ENCODE data around the gene TSHZ2.

Gene TSHZ2

DNA sequence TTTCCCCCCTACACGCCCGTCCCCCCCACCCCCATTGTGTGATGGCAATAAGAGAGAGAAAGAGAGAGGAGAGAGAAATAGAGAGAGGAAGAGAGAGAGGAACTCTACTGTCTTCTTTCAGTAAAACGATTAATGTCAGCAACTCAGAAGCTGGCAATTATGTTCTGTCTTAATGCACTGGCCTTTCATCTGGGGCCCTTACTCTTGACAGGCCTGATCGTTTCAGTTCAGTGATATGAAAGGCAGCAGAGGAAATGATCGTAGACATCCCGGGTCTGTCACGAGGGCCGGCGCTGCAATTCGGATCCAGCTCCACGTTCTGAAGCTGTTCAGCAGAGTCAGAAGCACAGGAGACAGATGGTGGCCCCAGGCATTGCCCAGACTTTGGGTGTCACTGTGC, 312.5 kb downstream of the TSHZ2 start:
- DNase-seq (ENCODE audit: low spot score) = no peak

GRCh38 chr20:53287357-53288042, 315.3 kb downstream of the TSHZ2 start:
- DNase-seq (ENCODE audit: low spot score) = no peak

DNA sequence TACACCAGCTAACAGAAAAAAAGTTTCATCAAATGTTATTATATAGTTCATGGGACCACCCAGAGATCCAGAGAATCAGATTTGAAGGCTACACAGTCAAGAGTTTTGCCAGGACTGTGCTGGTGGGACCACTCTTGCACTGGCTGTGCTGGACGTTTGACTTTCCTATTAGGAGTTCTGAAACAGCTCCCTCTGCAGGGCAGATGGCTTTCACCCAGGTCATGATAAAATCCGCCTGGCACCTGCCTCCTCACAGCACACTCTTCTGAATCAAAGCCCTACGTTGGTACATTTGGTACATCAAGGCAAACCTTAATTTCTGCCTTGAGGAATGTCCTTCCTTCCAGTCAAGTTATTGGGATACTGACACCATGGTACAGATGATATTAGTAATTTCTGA, 319.4 kb downstream of the TSHZ2 start:
- no peak for DNase-seq (ENCODE audit: low spot score)

- DNase-seq (ENCODE audit: low spot score) = no peak
Measured at GRCh38 chr20:53292347-53292746, 320.2 kb downstream of the TSHZ2 start.

DNA sequence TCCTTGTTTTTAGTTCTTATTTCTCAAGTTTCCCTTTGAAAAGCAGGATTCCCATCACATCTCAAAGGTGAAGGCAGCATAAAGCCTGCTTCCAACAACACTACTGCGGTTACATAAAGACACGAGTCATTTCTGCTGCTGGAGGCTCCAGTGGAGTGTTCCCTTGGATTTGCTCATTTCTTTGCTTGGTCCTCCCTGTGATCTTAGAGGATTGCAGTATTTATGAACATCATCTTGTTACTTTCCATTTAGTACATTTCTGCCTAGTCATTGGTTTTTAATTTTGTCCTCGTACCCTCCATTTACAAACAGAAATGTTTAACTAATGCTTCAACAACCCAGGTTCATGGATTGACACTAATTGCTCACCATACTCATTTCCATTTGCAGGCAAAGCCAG, 322.6 kb downstream of the TSHZ2 start:
- no peak for DNase-seq (ENCODE audit: low spot score)

- no peak for DNase-seq (ENCODE audit: low spot score)
Measured at GRCh38 chr20:53296025-53296424, 323.9 kb downstream of the TSHZ2 start.

GRCh38 chr20:53296451-53297153, 324.4 kb downstream of the TSHZ2 start:
- no peak for DNase-seq (ENCODE audit: low spot score)

- DNase-seq (ENCODE audit: low spot score) = no peak
Measured at GRCh38 chr20:53297154-53297529, 325.0 kb downstream of the TSHZ2 start.

DNA sequence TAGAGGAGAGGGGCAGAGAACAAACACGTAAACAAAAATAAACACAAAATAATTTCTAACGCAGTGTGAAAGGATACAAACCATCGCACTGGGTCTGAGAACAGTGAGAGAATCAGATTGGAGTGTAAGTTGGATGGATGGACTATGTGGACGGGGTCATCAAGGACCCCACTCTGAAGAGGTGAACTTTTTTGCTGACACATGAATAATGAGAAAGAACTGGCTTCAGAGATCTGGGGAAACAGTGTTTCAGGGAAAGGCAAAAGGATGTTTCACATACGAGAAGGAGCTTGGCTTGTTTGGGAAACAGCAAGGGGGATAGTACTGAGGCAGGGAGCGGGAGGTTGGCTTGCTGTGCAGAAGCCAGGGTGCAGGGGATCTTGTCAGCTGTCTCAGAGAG, 326.1 kb downstream of the TSHZ2 start:
- no peak for DNase-seq (ENCODE audit: low spot score)

GRCh38 chr20:53298911-53299310, 326.8 kb downstream of the TSHZ2 start:
- DNase-seq (ENCODE audit: low spot score) = no peak

- no peak for DNase-seq (ENCODE audit: low spot score)
Measured at GRCh38 chr20:53299831-53300230, 327.7 kb downstream of the TSHZ2 start.

- no peak for DNase-seq (ENCODE audit: low spot score)
Measured at GRCh38 chr20:53301869-53302268, 329.7 kb downstream of the TSHZ2 start.

- no peak for DNase-seq (ENCODE audit: low spot score)
Measured at GRCh38 chr20:53302695-53303412, 330.7 kb downstream of the TSHZ2 start.

DNA sequence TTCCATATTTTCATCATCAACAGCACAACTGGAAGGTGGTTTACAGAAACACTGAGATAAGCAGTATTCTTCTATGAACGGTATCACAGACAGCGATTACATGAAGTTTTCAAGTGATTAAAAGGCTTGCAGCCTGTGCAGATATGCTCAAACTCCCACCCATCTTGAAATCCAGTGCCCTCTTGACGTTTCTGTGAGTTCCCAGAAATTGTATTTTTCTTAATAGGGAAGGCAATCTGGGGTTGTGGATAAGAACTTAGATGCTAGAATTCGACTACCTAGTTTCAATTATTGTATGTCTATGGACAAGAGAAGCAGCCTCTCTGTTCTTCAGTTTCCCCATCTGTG, 331.2 kb downstream of the TSHZ2 start:
- no peak for DNase-seq (ENCODE audit: low spot score)

GRCh38 chr20:53304146-53304545, 332.0 kb downstream of the TSHZ2 start:
- no peak for DNase-seq (ENCODE audit: low spot score)

- DNase-seq (ENCODE audit: low spot score) = no peak
Measured at GRCh38 chr20:53306192-53306805, 334.1 kb downstream of the TSHZ2 start.

- no peak for DNase-seq (ENCODE audit: low spot score)
Measured at GRCh38 chr20:53307964-53308597, 335.9 kb downstream of the TSHZ2 start.

DNA sequence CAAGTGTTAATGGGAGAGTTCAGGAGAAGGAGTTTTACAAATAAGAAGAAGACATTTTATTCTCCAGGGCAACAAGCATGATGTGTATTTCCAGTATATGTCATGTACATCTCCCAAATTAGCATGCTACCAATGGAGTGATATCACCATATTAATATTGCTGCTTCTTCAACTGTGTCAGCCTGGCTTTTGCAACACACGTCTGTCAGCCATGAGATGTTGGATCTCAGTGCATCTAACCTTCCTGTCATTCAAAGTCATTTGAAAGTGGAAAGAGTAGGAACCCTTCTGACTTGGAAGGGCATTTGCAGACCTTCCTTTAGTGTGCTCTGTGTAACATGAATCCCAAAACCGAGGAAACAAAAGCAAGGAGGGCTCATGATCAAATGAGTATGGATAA, 337.4 kb downstream of the TSHZ2 start:
- no peak for DNase-seq (ENCODE audit: low spot score)

DNA sequence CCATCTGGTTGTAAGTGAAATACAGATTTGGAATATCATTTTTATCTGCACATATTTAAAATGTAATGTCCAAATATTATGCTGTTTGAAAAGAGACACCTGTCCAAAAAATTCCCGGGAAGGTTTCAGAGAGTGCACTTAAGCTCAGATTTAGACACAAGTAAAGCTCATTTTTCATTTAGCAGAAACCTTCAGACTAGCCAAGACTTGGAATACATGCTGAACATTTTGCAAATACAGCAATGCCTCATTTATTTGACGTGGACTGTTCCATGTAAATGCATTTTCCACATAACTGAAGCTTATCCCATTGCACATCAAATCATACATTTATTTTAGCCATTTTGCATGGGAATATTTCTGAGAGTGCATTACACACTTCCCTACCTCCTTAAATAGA, 340.8 kb downstream of the TSHZ2 start:
- no peak for DNase-seq (ENCODE audit: low spot score)

GRCh38 chr20:53316206-53316937, 344.2 kb downstream of the TSHZ2 start:
- DNase-seq (ENCODE audit: low spot score) = no peak

DNA sequence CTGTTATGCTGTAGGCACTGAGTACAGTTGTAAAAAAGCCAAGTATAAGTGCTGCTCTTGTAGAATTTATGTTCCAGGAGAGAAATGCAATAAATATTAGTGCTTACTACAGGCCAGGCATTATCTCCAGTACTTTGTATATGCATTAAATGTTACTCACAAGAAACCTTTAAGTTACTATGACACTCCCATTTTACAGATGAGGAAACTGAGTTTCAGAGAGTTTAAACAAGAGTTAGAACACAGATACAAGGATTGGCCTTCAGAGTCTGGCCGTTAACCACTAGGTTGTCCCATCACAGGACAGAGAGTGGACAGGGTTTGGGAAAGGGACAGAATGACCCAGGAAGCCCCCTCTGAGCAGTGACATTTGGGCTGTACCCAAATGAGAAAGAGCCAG, 347.0 kb downstream of the TSHZ2 start:
- no peak for DNase-seq (ENCODE audit: low spot score)

GRCh38 chr20:53319716-53320115, 347.6 kb downstream of the TSHZ2 start:
- DNase-seq (ENCODE audit: low spot score) = no peak

Data from germinal center (tissue), 1 donor.